HepG2 (cell line): ENCODE measurements around the gene GPATCH3. TPM values are rescaled to one million over a fixed set of nuclear protein-coding genes. Genes with fewer than 3 reads are reported as not detected.
A peak's percentile ranks its signal among the peaks of the same experiment; 100 is the strongest.

Source experiments
- ATF3 ChIP-seq: sonication (generic); formaldehyde crosslinking; IDR thresholded peaks from 2 replicates; pipeline ENCODE4 v1.4.0; 2020; ENCODE audit warnings: missing genetic modification reagents
- FOXK1 ChIP-seq: sonication (generic); formaldehyde crosslinking; IDR thresholded peaks from 2 replicates; pipeline ENCODE4 v1.4.0; 2020; ENCODE audit warnings: low read depth, missing genetic modification reagents, borderline replicate concordance
- HCFC1 ChIP-seq: fragments of 150-350 bp; IDR thresholded peaks from 2 replicates; pipeline ENCODE4 v1.6.1; 2014; ENCODE audit warnings: low read depth, low read length
- HDAC6 ChIP-seq: fragments of 200-600 bp; sonication (generic); IDR thresholded peaks from 2 replicates; pipeline ENCODE4 v1.7.0; 2017; ENCODE audit warnings: mild to moderate bottlenecking, antibody characterized with exemption, low read length, low read depth
- HIVEP1 ChIP-seq: sonication (generic); formaldehyde crosslinking; IDR thresholded peaks from 2 replicates; pipeline ENCODE4 v1.4.0; 2020; ENCODE audit warnings: mild to moderate bottlenecking, missing genetic modification reagents
- HNF4G ChIP-seq, 2 experiments: sonication (generic) in 1 of 2; formaldehyde crosslinking in 1 of 2; IDR thresholded peaks; 2 replicates each; pipeline versions ENCODE4 v1.4.0 to v1.6.1; 2011 to 2020; ENCODE audit warnings: borderline replicate concordance in 2 of 2, low read depth in 2 of 2, mild to moderate bottlenecking in 2 of 2, low read length in 1 of 2, missing genetic modification reagents in 1 of 2, moderate library complexity in 1 of 2
- HNRNPL ChIP-seq: fragments of 200-400 bp; formaldehyde crosslinking; IDR thresholded peaks from 2 replicates; pipeline ENCODE4 v1.6.1; 2017; ENCODE audit warnings: mild to moderate bottlenecking, low read depth, low read length
- IRF9 ChIP-seq: sonication (generic); formaldehyde crosslinking; IDR thresholded peaks from 2 replicates; pipeline ENCODE4 v1.8.0; 2022; ENCODE audit warnings: missing genetic modification reagents, mild to moderate bottlenecking, borderline replicate concordance
- JUNB ChIP-seq: sonication (generic); formaldehyde crosslinking; IDR thresholded peaks from 2 replicates; pipeline ENCODE4 v1.8.0; 2022; ENCODE audit warnings: missing genetic modification reagents, mild to moderate bottlenecking, borderline replicate concordance
- MTA3 ChIP-seq: sonication (generic); formaldehyde crosslinking; IDR thresholded peaks from 2 replicates; pipeline ENCODE4 v1.4.0; 2020; ENCODE audit warnings: missing genetic modification reagents
- MXI1 ChIP-seq: IDR thresholded peaks from 3 replicates; pipeline ENCODE4 v1.6.1; 2012; ENCODE audit warnings: low read depth, low read length, inconsistent platforms, borderline replicate concordance
- RXRB ChIP-seq: IDR thresholded peaks from 2 replicates; pipeline ENCODE4 v1.6.1; 2016; ENCODE audit warnings: borderline replicate concordance, missing genetic modification reagents, missing compliant biosample characterization
- ZBTB4 ChIP-seq: sonication (generic); formaldehyde crosslinking; IDR thresholded peaks from 2 replicates; pipeline ENCODE4 v1.4.0; 2020; ENCODE audit warnings: missing genetic modification reagents, mild to moderate bottlenecking, borderline replicate concordance
- ZNF264 ChIP-seq: sonication (generic); formaldehyde crosslinking; IDR thresholded peaks from 2 replicates; pipeline ENCODE4 v1.4.0; 2020; ENCODE audit warnings: missing genetic modification reagents
- ZNF317 ChIP-seq: sonication (generic); formaldehyde crosslinking; IDR thresholded peaks from 2 replicates; pipeline ENCODE4 v1.5.0; 2020; ENCODE audit warnings: mild to moderate bottlenecking, missing genetic modification reagents
- ZNF331 ChIP-seq: sonication (generic); formaldehyde crosslinking; IDR thresholded peaks from 2 replicates; pipeline ENCODE4 v1.4.0; 2020; ENCODE audit warnings: missing genetic modification reagents
- ZNF414 ChIP-seq: sonication (generic); formaldehyde crosslinking; IDR thresholded peaks from 2 replicates; pipeline ENCODE4 v1.5.0; 2020; ENCODE audit warnings: missing genetic modification reagents
- ZNF44 ChIP-seq: sonication (generic); formaldehyde crosslinking; IDR thresholded peaks from 2 replicates; pipeline ENCODE4 v1.5.1; 2020; ENCODE audit warnings: mild to moderate bottlenecking, missing genetic modification reagents
- ZNF567 ChIP-seq: sonication (generic); formaldehyde crosslinking; IDR thresholded peaks from 2 replicates; pipeline ENCODE4 v1.8.1; 2023; ENCODE audit warnings: mild to moderate bottlenecking, missing genetic modification reagents, borderline replicate concordance
- ZXDC ChIP-seq: sonication (generic); formaldehyde crosslinking; IDR thresholded peaks from 2 replicates; pipeline ENCODE4 v1.5.0; 2020; ENCODE audit warnings: mild to moderate bottlenecking, missing genetic modification reagents
- polyA plus RNA-seq, 8 experiments: library from polyadenylated mRNA; depleted of rRNA in 3 of 8; stranded (reverse) in 7 of 8; unstranded in 1 of 8; fragments of >200 nt; fragmentation: Illumina TruSeq in 4 of 8; extraction: Trizol in 4 of 8; gene quantifications; 2 replicates each; pipeline versions ENCODE4 v1.2.1 to v1.2.3, GENCODE V29; 2011 to 2016; ENCODE audit warnings: low read depth in 4 of 8, missing spikeins in 1 of 8, mixed read lengths in 1 of 8; ENCODE audit not compliant: insufficient read depth in 1 of 8
- total RNA-seq, 5 experiments: library from RNA; depleted of rRNA; stranded (reverse); fragments of >200 nt; fragmentation: Illumina TruSeq; extraction: Trizol; gene quantifications; 2 replicates each; pipeline ENCODE4 v1.2.3, GENCODE V29; 2016; ENCODE audit warnings: low read depth in 1 of 5

Gene GPATCH3
- total and polyA plus RNA-seq, 2 of the 13 experiments (the other 11 are each of a cell fraction or from before 2014, with no cell fraction given) = 8.3 to 11.0 TPM

- peak; percentile 73; the same call in 1 of the 2 replicates for TF ChIP-seq ZXDC
- TF ChIP-seq HIVEP1 = peak; percentile 98
- TF ChIP-seq HNF4G (IDR thresholded peaks at IDR 0.05; ENCODE audit: borderline replicate concordance, low read depth, low read length) = peak; percentile 99
- peak; percentile 93 for TF ChIP-seq HNF4G (CRISPR knock-in tag; IDR thresholded peaks at IDR 0.05; ENCODE audit: borderline replicate concordance, low read depth)
- TF ChIP-seq ZBTB4 = peak; percentile 94; the same call in 1 of the 2 replicates
- peak; percentile 100 for TF ChIP-seq HNRNPL
- TF ChIP-seq ZNF567 = no peak
- no peak for TF ChIP-seq HDAC6
- TF ChIP-seq ZNF414 (CRISPR knock-in tag) = peak; percentile 96
- peak; percentile 54; the same call in 1 of the 2 replicates for TF ChIP-seq IRF9 (CRISPR knock-in tag)
- no peak for TF ChIP-seq ZNF44
- TF ChIP-seq ZNF264 (CRISPR knock-in tag) = peak; percentile 60; the same call in 1 of the 2 replicates
- TF ChIP-seq MXI1 = peak; percentile 76; the same call in 1 of the 3 replicates
- TF ChIP-seq ATF3 = peak; percentile 95
- TF ChIP-seq RXRB (CRISPR knock-in tag) = peak; percentile 98
- TF ChIP-seq FOXK1 (CRISPR knock-in tag) = peak; percentile 98
- TF ChIP-seq JUNB = peak; percentile 97
- TF ChIP-seq ZNF331 (CRISPR knock-in tag) = peak; percentile 89
- TF ChIP-seq HCFC1 = no peak
- peak; percentile 85 for TF ChIP-seq ZNF317 (CRISPR knock-in tag)
- no peak for TF ChIP-seq MTA3
Observed at GRCh38 chr1:26913754-26914619, 13.7 kb upstream of the GPATCH3 start, which contains the start of gene NR0B2 (continued).
